ENCODE data around the gene CKS1B. TPM values are rescaled to one million over a fixed set of nuclear protein-coding genes. Genes with fewer than 3 reads are reported as not detected.

CKS1B gene
- total RNA-seq, 1 donor from 2014 or later = 23.2 TPM

GRCh38 chr1:154961207-154962155 lies 13.0 kb upstream of the CKS1B start, which contains the start of gene PYGO2:
PYGO2 (minus strand) TSS chr1:154961782; CDS start chr1:154961576, 206 bp downstream.
- peaks cover 14% of the 10 kb centered on the region for H3K36me3 Mint-ChIP-seq (ENCODE audit: low read depth)
- TF ChIP-seq CTCF (IDR thresholded peaks at IDR 0.05) = peak; percentile 88
- no peaks in the 10 kb centered on the region for H3K27me3 Mint-ChIP-seq (ENCODE audit: low read depth)
- no peaks in the 10 kb centered on the region for H3K9me3 Mint-ChIP-seq (ENCODE audit: low read depth)
- peak within 1 kb of the TSS; percentile 80 for H3K27ac Mint-ChIP-seq (ENCODE audit: unreplicated experiment)
- peak; percentile 95 for DNase-seq (ENCODE audit: low spot score)
- peaks cover 41% of the 10 kb centered on the region for H3K4me1 Mint-ChIP-seq (ENCODE audit: low read depth)
- H3K4me3 Mint-ChIP-seq (ENCODE audit: unreplicated experiment) = peak within 1 kb of the TSS; percentile 84

- H3K4me1 Mint-ChIP-seq (ENCODE audit: low read depth) = peaks cover 35% of the 10 kb centered on the region
- peak; percentile 28 for DNase-seq (ENCODE audit: low spot score)
- H3K4me3 Mint-ChIP-seq (ENCODE audit: unreplicated experiment) = peak overlapping the region; percentile 78
- no peaks in the 10 kb centered on the region for H3K9me3 Mint-ChIP-seq (ENCODE audit: low read depth)
- H3K36me3 Mint-ChIP-seq (ENCODE audit: low read depth) = peaks cover 14% of the 10 kb centered on the region
- no peaks in the 10 kb centered on the region for H3K27me3 Mint-ChIP-seq (ENCODE audit: low read depth)
- peak overlapping the region; percentile 75 for H3K27ac Mint-ChIP-seq (ENCODE audit: unreplicated experiment)
- TF ChIP-seq CTCF (IDR thresholded peaks at IDR 0.05) = peak; percentile 64
Measured at GRCh38 chr1:154962156-154962749, 12.2 kb upstream of the CKS1B start.

GRCh38 chr1:154962795-154963330 lies 11.6 kb upstream of the CKS1B start:
- Mint-ChIP-seq H3K4me1 (ENCODE audit: low read depth) (peaks cover 37% of the 10 kb centered on the region), H3K27ac (ENCODE audit: unreplicated experiment) (peak overlapping the region; percentile 55), H3K36me3 (ENCODE audit: low read depth) (peaks cover 15% of the 10 kb centered on the region), H3K4me3 (ENCODE audit: unreplicated experiment) (peak overlapping the region; percentile 78), H3K9me3 (ENCODE audit: low read depth) (no peaks in the 10 kb centered on the region), H3K27me3 (ENCODE audit: low read depth) (no peaks in the 10 kb centered on the region)
- TF ChIP-seq CTCF (IDR thresholded peaks at IDR 0.05) = no peak
- DNase-seq (ENCODE audit: low spot score) = peak; percentile 78

GRCh38 chr1:154963643-154964042 lies 10.8 kb upstream of the CKS1B start:
- peak overlapping the region; percentile 55 for H3K27ac Mint-ChIP-seq (ENCODE audit: unreplicated experiment)
- no peak for TF ChIP-seq CTCF (IDR thresholded peaks at IDR 0.05)
- H3K27me3 Mint-ChIP-seq (ENCODE audit: low read depth) = no peaks in the 10 kb centered on the region
- H3K4me1 Mint-ChIP-seq (ENCODE audit: low read depth) = peaks cover 45% of the 10 kb centered on the region
- H3K4me3 Mint-ChIP-seq (ENCODE audit: unreplicated experiment) = no peak overlapping the region
- H3K36me3 Mint-ChIP-seq (ENCODE audit: low read depth) = peaks cover 19% of the 10 kb centered on the region
- DNase-seq (ENCODE audit: low spot score) = peak; percentile 26
- H3K9me3 Mint-ChIP-seq (ENCODE audit: low read depth) = no peaks in the 10 kb centered on the region

DNA sequence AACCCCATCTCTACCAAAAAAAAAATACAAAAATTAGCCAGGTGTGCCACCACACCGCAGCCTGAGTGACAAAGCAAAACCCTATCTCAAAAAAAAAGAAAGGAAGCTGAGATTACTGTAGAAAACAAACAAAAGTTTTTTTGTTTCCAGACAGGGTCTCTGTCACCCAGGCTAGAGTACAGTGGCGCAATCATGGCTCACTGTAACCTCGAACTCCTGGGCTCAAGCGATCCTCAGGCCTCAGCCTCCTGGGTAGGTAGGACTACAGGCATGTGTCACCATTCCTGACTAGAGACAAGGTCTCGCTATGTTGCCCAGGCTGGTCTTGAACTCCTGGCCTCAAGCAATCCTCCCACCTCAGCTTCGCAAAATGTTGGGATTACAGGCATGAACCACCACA lies 10.1 kb upstream of the CKS1B start:
- TF ChIP-seq CTCF (IDR thresholded peaks at IDR 0.05) = no peak
- no peak for DNase-seq (ENCODE audit: low spot score)
- Mint-ChIP-seq H3K4me3 (ENCODE audit: unreplicated experiment) (no peak overlapping the region), H3K27ac (ENCODE audit: unreplicated experiment) (no peak overlapping the region), H3K27me3 (ENCODE audit: low read depth) (no peaks in the 10 kb centered on the region), H3K4me1 (ENCODE audit: low read depth) (peaks cover 52% of the 10 kb centered on the region), H3K9me3 (ENCODE audit: low read depth) (no peaks in the 10 kb centered on the region), H3K36me3 (ENCODE audit: low read depth) (peaks cover 20% of the 10 kb centered on the region)

Data from chondrocyte (in vitro differentiated cells).